Calu3 (cell line): ENCODE results near the gene S1PR3. TPM values are rescaled to one million over a fixed set of nuclear protein-coding genes. Genes with fewer than 3 reads are reported as not detected.

Experiments
- BruUV-seq: library from RNA; stranded (reverse); fragments of 400-500 nt; replicated peaks from 2 replicates; lab custom pipeline; 2021; lab: Mats Ljungman, UMichigan
- CTCF ChIA-PET: fragments of 300-600 bp; sonication (Branson Sonifier 250); formaldehyde crosslinking; loops from one replicate; lab custom pipeline; 2022; ENCODE audit warnings: antibody characterized with exemption; lab: Charles Lee
- DNase-seq: peaks from one replicate; pipeline ENCODE4 v3.0.0; 2022
- H3K27ac Mint-ChIP-seq: one replicate; pipeline ENCODE4 v1.8.0; 2022; ENCODE audit warnings: mixed read lengths; ENCODE audit not compliant: unreplicated experiment
- H3K27me3 Mint-ChIP-seq: one replicate; pipeline ENCODE4 v1.8.0; 2022; ENCODE audit warnings: mixed read lengths; ENCODE audit not compliant: unreplicated experiment
- H3K36me3 Mint-ChIP-seq: one replicate; pipeline ENCODE4 v1.8.0; 2022; ENCODE audit warnings: mild to moderate bottlenecking, moderate library complexity, mixed read lengths; ENCODE audit not compliant: insufficient read depth, unreplicated experiment
- H3K4me1 Mint-ChIP-seq: one replicate; pipeline ENCODE4 v1.8.0; 2022; ENCODE audit warnings: mild to moderate bottlenecking, low read depth, mixed read lengths; ENCODE audit not compliant: unreplicated experiment
- H3K4me3 Mint-ChIP-seq: one replicate; pipeline ENCODE4 v1.8.0; 2022; ENCODE audit warnings: mild to moderate bottlenecking, low read depth, moderate library complexity, mixed read lengths; ENCODE audit not compliant: unreplicated experiment
- H3K9me3 Mint-ChIP-seq: one replicate; pipeline ENCODE4 v1.8.0; 2022; ENCODE audit warnings: low read depth, mixed read lengths; ENCODE audit not compliant: unreplicated experiment
- CTCF ChIP-seq: fragments of 200-600 bp; IDR thresholded peaks from one replicate; pipeline ENCODE4 v1.8.0; 2022; ENCODE audit warnings: antibody characterized with exemption; ENCODE audit not compliant: unreplicated experiment
- intact Hi-C: fragments of 100-400 bp; cut with micrococcal nuclease; formaldehyde crosslinking; loops from one replicate; pipeline ENCODE4 v1.10.0; 2022; ENCODE audit not compliant: unreplicated experiment
- total RNA-seq: library from RNA; stranded (reverse); gene quantifications from 2 replicates; pipeline ENCODE4 v1.2.3, GENCODE V29; 2022

S1PR3 gene
- total RNA-seq, 1 experiment from 2014 or later, result 0.66 TPM

DNA sequence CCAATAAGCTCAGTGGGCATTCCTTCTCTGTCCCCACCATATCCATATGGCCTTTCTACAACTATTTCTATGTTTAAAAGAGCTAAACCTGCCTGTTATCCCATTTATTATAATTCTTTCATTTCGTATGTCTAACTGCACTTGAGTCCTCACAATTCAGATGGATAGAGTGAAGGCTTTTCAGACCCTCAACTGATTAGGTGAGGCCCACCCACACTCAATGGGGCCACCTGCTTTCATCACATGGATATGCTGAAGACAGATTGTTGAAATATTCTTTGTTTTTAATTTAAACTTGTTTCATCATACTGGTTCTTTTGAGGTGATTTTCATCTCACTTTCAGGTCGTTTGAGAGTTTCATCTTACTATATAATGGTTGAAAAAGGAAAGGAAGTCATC is 5.7 kb upstream of the S1PR3 start:
- Mint-ChIP-seq H3K27me3 (peaks cover 24% of the 10 kb centered on the region), H3K4me1 (no peaks in the 10 kb centered on the region), H3K9me3 (peaks cover 2% of the 10 kb centered on the region), H3K27ac (no peak overlapping the region), H3K36me3 (no peaks in the 10 kb centered on the region), H3K4me3 (no peak overlapping the region)
- BruUV-seq, result no TSS peak
- no peak for TF ChIP-seq CTCF
- CTCF ChIA-PET, result no interaction called here
- no peak for DNase-seq
- intact Hi-C loops, result no loop called here

DNA sequence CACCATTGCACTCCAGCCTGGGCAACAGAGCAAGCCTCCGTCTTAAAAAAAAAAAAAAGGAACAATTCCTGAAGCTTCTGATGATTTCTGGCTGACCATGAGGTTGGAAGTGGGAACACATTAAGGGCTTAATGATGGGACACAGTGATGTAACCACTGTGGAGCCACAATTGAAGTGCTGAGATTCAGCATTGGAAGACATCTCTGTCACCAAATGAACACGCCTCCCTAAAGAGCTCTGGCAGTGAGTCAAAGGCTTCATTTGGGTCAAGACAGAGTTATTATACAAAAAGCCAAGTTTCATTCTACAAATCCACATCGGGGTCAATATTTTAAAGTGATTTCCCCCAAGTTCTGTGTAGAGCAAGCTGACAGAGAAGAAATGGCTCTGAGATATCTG is 4.5 kb upstream of the S1PR3 start:
- Mint-ChIP-seq H3K27ac (no peak overlapping the region), H3K9me3 (peaks cover 2% of the 10 kb centered on the region), H3K4me1 (no peaks in the 10 kb centered on the region), H3K36me3 (no peaks in the 10 kb centered on the region), H3K4me3 (no peak overlapping the region), H3K27me3 (peaks cover 24% of the 10 kb centered on the region)
- CTCF ChIA-PET, result interaction anchor here (0.6 kb wide), 1 partner anchor 391 kb away, joined by 3 read pairs; no protein-coding TSS in a partner anchor
- BruUV-seq, result no TSS peak
- no peak for DNase-seq
- intact Hi-C loops, result no loop called here
- no peak for TF ChIP-seq CTCF

GRCh38 chr9:88987661-88988060 is 3.6 kb upstream of the S1PR3 start:
- H3K27ac Mint-ChIP-seq, result no peak overlapping the region
- peaks cover 2% of the 10 kb centered on the region for H3K9me3 Mint-ChIP-seq
- no peaks in the 10 kb centered on the region for H3K36me3 Mint-ChIP-seq
- intact Hi-C loops, result no loop called here
- H3K27me3 Mint-ChIP-seq, result peaks cover 24% of the 10 kb centered on the region
- H3K4me1 Mint-ChIP-seq, result no peaks in the 10 kb centered on the region
- H3K4me3 Mint-ChIP-seq, result no peak overlapping the region
- DNase-seq, result no peak
- CTCF ChIA-PET, result no interaction called here
- TF ChIP-seq CTCF, result no peak
- BruUV-seq, result no TSS peak

DNA sequence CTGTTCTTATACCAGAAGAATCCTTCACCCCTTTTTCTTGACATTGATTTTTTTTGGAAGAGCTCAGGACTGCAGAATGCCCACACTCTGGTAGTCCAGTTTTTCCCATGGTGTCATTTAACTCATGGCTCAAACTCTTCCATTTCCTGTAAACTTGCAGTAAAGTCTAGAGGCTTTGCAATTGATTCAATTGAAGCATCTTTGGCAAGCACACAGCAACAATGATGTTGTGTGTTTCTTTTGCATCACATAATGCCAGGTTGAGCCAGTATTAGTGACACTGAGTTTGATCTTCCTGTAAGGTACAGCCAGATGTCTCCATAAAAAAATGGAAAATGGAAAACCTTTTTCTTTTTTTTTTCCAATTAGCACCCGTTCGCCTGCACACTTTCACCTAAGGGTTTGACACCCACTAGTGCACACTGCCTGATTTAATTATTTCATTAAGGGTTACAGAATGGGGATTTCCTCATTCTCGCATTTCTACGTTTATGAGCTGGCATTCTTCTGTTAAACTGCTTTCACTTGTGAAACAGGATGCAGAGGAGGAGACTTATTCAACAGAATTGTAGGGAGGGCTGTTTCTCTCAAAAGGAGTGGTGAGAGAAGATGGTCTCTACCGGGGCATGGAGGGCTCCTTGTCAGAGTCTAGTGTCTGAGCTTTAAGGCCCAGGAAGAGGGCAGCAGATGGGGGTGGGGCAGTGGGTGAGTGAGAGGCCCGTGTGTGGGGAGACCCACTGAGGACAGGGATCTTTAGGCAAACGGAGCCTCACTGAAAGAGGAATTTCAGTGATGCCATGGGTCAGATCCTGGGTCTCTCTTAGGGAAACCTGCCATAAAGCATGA is 2.2 kb upstream of the S1PR3 start:
- peaks cover 24% of the 10 kb centered on the region for H3K27me3 Mint-ChIP-seq
- no peaks in the 10 kb centered on the region for H3K36me3 Mint-ChIP-seq
- intact Hi-C loops, result no loop called here
- H3K27ac Mint-ChIP-seq, result no peak overlapping the region
- BruUV-seq, result no TSS peak
- no peaks in the 10 kb centered on the region for H3K4me1 Mint-ChIP-seq
- no peak overlapping the region for H3K4me3 Mint-ChIP-seq
- CTCF ChIA-PET, result no interaction called here
- no peak for DNase-seq
- H3K9me3 Mint-ChIP-seq, result no peaks in the 10 kb centered on the region
- TF ChIP-seq CTCF, result no peak
